H54 (cell line): ENCODE measurements around the gene FOXP2.
"Not testable (repeated sequence)": the region's sequence is repeated elsewhere in the genome, so short reads cannot be mapped to it uniquely, and the experiment has no call there.

Source experiments
- DNase-seq: peaks from one replicate; pipeline ENCODE4 v3.0.0; 2011; ENCODE audit warnings: low spot score, mixed read lengths; ENCODE audit not compliant: insufficient read length
- FAIRE-seq: peaks from 3 replicates; lab custom pipeline; 2011; peaks lifted over from hg19 to GRCh38; lab: Jason Lieb, UNC
- POLR2A ChIP-seq: IDR thresholded peaks from 2 replicates; pipeline ENCODE4 v1.6.1; 2011; ENCODE audit warnings: low read depth, mild to moderate bottlenecking, low read length

Gene FOXP2

GRCh38 chr7:114502454-114503254 is 88.0 kb downstream of the FOXP2 start:
- TF ChIP-seq POLR2A, result no peak
- DNase-seq, result no peak
- FAIRE-seq, result no peak

GRCh38 chr7:114504586-114504985 is 90.0 kb downstream of the FOXP2 start:
- FAIRE-seq (no peak), DNase-seq (no peak)

GRCh38 chr7:114507381-114507780 is 92.8 kb downstream of the FOXP2 start:
- no peak for TF ChIP-seq POLR2A
- FAIRE-seq (no peak), DNase-seq (no peak)

More at GRCh38 chr7:114504586-114504985, 90.0 kb downstream of the FOXP2 start:
- no peak for TF ChIP-seq POLR2A

GRCh38 chr7:114508086-114508485 is 93.5 kb downstream of the FOXP2 start:
- FAIRE-seq (no peak), DNase-seq (no peak)
- no peak for TF ChIP-seq POLR2A

GRCh38 chr7:114510824-114511223 is 96.2 kb downstream of the FOXP2 start:
- not testable (repeated sequence) for DNase-seq, FAIRE-seq

- DNase-seq (no peak), FAIRE-seq (no peak)
- TF ChIP-seq POLR2A, result no peak
These were observed 104.6 kb downstream of the FOXP2 start for GRCh38 chr7:114519240-114519639.

GRCh38 chr7:114522081-114522480 is 107.5 kb downstream of the FOXP2 start:
- no peak for DNase-seq
- FAIRE-seq, result no peak
- TF ChIP-seq POLR2A, result no peak

GRCh38 chr7:114527589-114527988 is 113.0 kb downstream of the FOXP2 start:
- DNase-seq (no peak), FAIRE-seq (no peak)
- no peak for TF ChIP-seq POLR2A

GRCh38 chr7:114530057-114530611 is 115.5 kb downstream of the FOXP2 start:
- FAIRE-seq (no peak), DNase-seq (no peak)
- TF ChIP-seq POLR2A, result no peak

GRCh38 chr7:114531326-114531725 is 116.7 kb downstream of the FOXP2 start:
- no peak for TF ChIP-seq POLR2A
- no peak for DNase-seq
- FAIRE-seq, result no peak

GRCh38 chr7:114533131-114533530 is 118.5 kb downstream of the FOXP2 start:
- FAIRE-seq, result no peak

GRCh38 chr7:114534953-114535352 is 120.3 kb downstream of the FOXP2 start:
- FAIRE-seq (no peak), DNase-seq (no peak)
- no peak for TF ChIP-seq POLR2A

More at GRCh38 chr7:114533131-114533530, 118.5 kb downstream of the FOXP2 start:
- no peak for TF ChIP-seq POLR2A
- no peak for DNase-seq

GRCh38 chr7:114539575-114539974 is 125.0 kb downstream of the FOXP2 start:
- TF ChIP-seq POLR2A, result no peak
- FAIRE-seq (no peak), DNase-seq (no peak)

- FAIRE-seq (no peak), DNase-seq (no peak)
- no peak for TF ChIP-seq POLR2A
These were observed 125.7 kb downstream of the FOXP2 start for GRCh38 chr7:114540291-114540690.

- not testable (repeated sequence) for DNase-seq, FAIRE-seq
These were observed 132.7 kb downstream of the FOXP2 start for GRCh38 chr7:114547346-114547745.
